ENCODE results near the gene MDGA2. TPM values are rescaled to one million over a fixed set of nuclear protein-coding genes. Genes with fewer than 3 reads are reported as not detected.

Gene MDGA2
- total and polyA plus RNA-seq, 11 donors = 0.12 to 0.26 TPM; not detected in 9

DNA sequence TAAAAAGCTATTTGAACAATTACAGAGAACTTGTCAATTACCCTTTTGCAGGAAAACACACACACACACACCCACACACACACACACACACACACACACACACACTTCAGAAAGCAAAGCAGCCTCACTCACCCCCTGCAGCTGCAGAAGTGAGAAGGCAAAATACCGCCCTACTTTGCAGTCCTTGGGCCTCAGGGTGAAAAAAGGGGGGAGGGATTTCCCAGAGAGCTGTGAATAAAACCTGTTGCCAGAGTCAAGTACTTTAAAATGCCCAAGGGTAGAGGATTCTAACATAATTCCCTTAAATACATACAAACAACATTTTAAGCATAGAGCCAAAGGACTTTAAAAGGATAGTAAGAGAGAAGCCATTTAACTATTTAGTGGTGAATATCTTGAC lies 285.9 kb downstream of the MDGA2 start:
- Histone ChIP-seq H3K9me3 (no peaks in the 10 kb centered on the region), H3K27me3 (no peaks in the 10 kb centered on the region), H3K27ac (no peak overlapping the region), H3K4me1 (peaks cover 0 to 4% (median 0%) of the 10 kb centered on the region in 12 donors), H3K36me3 (no peaks in the 10 kb centered on the region), H3K4me3 (no peak overlapping the region)
- no peak for DNase-seq
- no peak for TF ChIP-seq POLR2A (IDR thresholded peaks at IDR 0.05)
- TF ChIP-seq, protein P1, sequence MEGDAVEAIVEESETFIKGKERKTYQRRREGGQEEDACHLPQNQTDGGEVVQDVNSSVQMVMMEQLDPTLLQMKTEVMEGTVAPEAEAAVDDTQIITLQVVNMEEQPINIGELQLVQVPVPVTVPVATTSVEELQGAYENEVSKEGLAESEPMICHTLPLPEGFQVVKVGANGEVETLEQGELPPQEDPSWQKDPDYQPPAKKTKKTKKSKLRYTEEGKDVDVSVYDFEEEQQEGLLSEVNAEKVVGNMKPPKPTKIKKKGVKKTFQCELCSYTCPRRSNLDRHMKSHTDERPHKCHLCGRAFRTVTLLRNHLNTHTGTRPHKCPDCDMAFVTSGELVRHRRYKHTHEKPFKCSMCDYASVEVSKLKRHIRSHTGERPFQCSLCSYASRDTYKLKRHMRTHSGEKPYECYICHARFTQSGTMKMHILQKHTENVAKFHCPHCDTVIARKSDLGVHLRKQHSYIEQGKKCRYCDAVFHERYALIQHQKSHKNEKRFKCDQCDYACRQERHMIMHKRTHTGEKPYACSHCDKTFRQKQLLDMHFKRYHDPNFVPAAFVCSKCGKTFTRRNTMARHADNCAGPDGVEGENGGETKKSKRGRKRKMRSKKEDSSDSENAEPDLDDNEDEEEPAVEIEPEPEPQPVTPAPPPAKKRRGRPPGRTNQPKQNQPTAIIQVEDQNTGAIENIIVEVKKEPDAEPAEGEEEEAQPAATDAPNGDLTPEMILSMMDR (IDR thresholded peaks at IDR 0.05) = no peak
- no peak for ATAC-seq
- intact Hi-C loops (cut with DNase I) = no loop called here
- WGBS, 4 donors = 55 to 64% (median 58%) methylated on average over 1 of the region's 1 CpG

DNA sequence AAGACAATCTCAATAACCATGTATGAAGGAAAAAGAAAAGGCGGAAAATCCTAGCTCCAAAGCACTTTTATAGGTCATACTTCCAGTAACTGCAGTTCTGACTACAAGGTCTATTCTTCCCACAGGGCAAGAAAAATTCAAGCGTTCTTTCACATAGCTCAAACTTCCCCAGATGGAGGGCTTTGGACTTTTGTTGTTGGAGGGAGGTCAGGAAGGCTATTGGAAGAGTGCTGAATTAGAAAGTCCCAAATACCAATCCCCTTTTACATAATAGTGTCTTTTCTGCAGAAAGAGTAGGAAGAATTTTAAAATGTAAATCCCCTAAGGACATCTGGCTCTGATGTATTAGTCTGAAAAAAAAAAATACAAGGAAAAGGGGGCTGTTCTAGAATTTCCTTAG lies 309.4 kb downstream of the MDGA2 start:
- Histone ChIP-seq H3K9me3 (peaks cover 0 to 5% (median 0%) of the 10 kb centered on the region in 12 donors), H3K27me3 (no peaks in the 10 kb centered on the region), H3K4me1 (no peaks in the 10 kb centered on the region), H3K36me3 (no peaks in the 10 kb centered on the region), H3K4me3 (no peak overlapping the region), H3K27ac (no peak overlapping the region)
- DNase-seq (no peak), ATAC-seq (no peak)
- 65 to 75% (median 70%) methylated on average over 2 of the region's 2 CpGs for WGBS, 4 donors
- TF ChIP-seq, protein P1 (IDR thresholded peaks at IDR 0.05) = no peak
- no peak for TF ChIP-seq POLR2A (IDR thresholded peaks at IDR 0.05)
- intact Hi-C loops (cut with DNase I) = no loop called here

DNA sequence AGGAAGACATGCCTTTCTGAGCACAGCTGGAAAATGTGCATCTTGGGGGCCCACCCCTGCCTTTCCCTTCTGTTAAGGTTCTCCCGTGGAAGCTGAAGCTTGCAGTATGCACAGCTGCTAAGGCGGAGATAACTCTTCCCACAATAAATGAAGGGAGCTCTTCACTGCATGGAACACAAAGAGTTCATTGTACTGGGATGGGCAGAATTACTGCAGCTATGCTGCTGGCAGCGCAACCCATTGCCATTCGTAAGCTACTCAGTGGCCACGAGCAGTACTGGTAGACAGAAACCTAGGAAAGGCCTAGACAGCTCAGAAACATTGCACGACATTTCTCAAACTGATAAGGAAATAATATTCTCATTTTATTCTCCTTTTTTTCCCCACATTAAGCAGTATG lies 310.2 kb downstream of the MDGA2 start:
- DNase-seq = no peak
- H3K9me3 ChIP-seq = peaks cover 0 to 5% (median 0%) of the 10 kb centered on the region in 12 donors
- no peaks in the 10 kb centered on the region for H3K4me1 ChIP-seq
- no peak for ATAC-seq
- WGBS, 4 donors = 78 to 81% (median 79%) methylated on average over 6 of the region's 6 CpGs
- H3K4me3 ChIP-seq = no peak overlapping the region
- no peaks in the 10 kb centered on the region for H3K36me3 ChIP-seq
- no peak for TF ChIP-seq POLR2A (IDR thresholded peaks at IDR 0.05)
- TF ChIP-seq, protein P1 (IDR thresholded peaks at IDR 0.05) = no peak
- H3K27ac ChIP-seq = no peak overlapping the region
- H3K27me3 ChIP-seq = no peaks in the 10 kb centered on the region
- intact Hi-C loops (cut with DNase I) = no loop called here

DNA sequence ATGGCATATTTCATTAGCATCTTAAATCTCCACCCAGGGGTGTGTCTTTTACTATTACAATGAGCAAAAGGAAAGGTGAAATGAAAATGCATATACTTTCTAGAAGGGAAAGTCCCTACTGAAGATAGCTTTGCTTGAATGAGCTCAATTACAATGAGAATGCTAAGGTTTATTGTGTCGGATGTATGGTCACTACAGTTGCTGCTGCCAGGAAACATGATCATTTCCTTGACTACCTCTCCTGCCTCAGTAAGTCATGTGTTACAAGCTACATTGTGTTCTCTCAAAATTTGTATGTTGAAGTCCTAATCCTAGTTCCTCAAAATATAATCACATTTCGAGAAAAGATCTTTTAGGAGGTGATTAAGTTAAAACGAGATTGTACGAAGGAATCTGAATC lies 322.2 kb downstream of the MDGA2 start:
- intact Hi-C loops (cut with DNase I) = no loop called here
- ATAC-seq (no peak), DNase-seq (no peak)
- no peak for TF ChIP-seq POLR2A (IDR thresholded peaks at IDR 0.05)
- TF ChIP-seq, protein P1 (IDR thresholded peaks at IDR 0.05) = no peak
- 70 to 82% (median 77%) methylated on average over 4 of the region's 4 CpGs for whole genome bisulfite sequencing, 4 donors
- Histone ChIP-seq H3K36me3 (no peaks in the 10 kb centered on the region), H3K9me3 (peaks cover 0 to 10% (median 0%) of the 10 kb centered on the region in 12 donors), H3K4me1 (no peaks in the 10 kb centered on the region), H3K27ac (no peak overlapping the region), H3K27me3 (no peaks in the 10 kb centered on the region), H3K4me3 (no peak overlapping the region)

All from heart left ventricle (tissue), 16 donors.